Gastroesophageal sphincter (tissue), 4 donors: ENCODE measurements around the gene IL19. TPM values are rescaled to one million over a fixed set of nuclear protein-coding genes. Genes with fewer than 3 reads are reported as not detected.
"Not testable (repeated sequence)": the region's sequence is repeated elsewhere in the genome, so short reads cannot be mapped to it uniquely, and the experiment has no call there.

Experiments
- ATAC-seq: fragments of 150-250 bp; one replicate; pipeline ENCODE4 v1.9.1; 2016; ENCODE audit warnings: mild to moderate bottlenecking, moderate library complexity
- H3K27ac ChIP-seq, 4 donors: fragments of 200-600 bp; sonication (generic) in 3 of 4; 1 replicate in 3 of 4; 2 replicates in 1 of 4; pipeline ENCODE4 v1.5.1; 2016 to 2019
- H3K27me3 ChIP-seq: fragments of 200-600 bp; sonication (generic); one replicate; pipeline ENCODE4 v1.5.1; 2019
- H3K36me3 ChIP-seq, 2 donors: fragments of 200-600 bp; sonication (generic); one replicate each; pipeline ENCODE4 v1.5.1; 2019; ENCODE audit warnings: control low read depth in 1 of 2
- H3K4me1 ChIP-seq, 3 donors: fragments of 200-600 bp; sonication (generic); 1 replicate in 2 of 3; 2 replicates in 1 of 3; pipeline ENCODE4 v1.5.1; 2016 to 2019; ENCODE audit warnings: control low read depth in 2 of 3
- H3K4me3 ChIP-seq, 2 donors: fragments of 200-600 bp; sonication (generic); one replicate each; pipeline ENCODE4 v1.5.1; 2019; ENCODE audit warnings: mild to moderate bottlenecking in 1 of 2, moderate library complexity in 1 of 2
- H3K9me3 ChIP-seq, 3 donors: fragments of 200-600 bp; sonication (generic); one replicate each; pipeline ENCODE4 v1.5.1; 2017 to 2019; ENCODE audit warnings: control low read depth in 2 of 3
- CTCF ChIP-seq, 4 experiments: fragments of 200-600 bp in 2 of 4; fragments of 450-650 bp in 2 of 4; sonication (generic) in 1 of 4; IDR thresholded peaks; one replicate each; pipeline ENCODE4 v1.5.1; 2017 to 2019; ENCODE audit warnings: antibody characterized with exemption in 4 of 4, mild to moderate bottlenecking in 2 of 4, moderate library complexity in 2 of 4
- EP300 ChIP-seq: sonication (generic); formaldehyde crosslinking; IDR thresholded peaks from one replicate; pipeline ENCODE4 v1.6.1; 2017; ENCODE audit warnings: antibody characterized with exemption, mild to moderate bottlenecking
- POLR2A ChIP-seq, 2 donors: fragments of 450-650 bp; IDR thresholded peaks; one replicate each; pipeline ENCODE4 v1.6.1; 2017; ENCODE audit warnings: antibody characterized with exemption in 2 of 2, mild to moderate bottlenecking in 2 of 2, moderate library complexity in 1 of 2
- POLR2AphosphoS5 ChIP-seq: sonication (generic); formaldehyde crosslinking; IDR thresholded peaks from one replicate; pipeline ENCODE4 v1.6.1; 2017; ENCODE audit warnings: antibody characterized with exemption
- WGBS, 2 donors: methylation state at CpG; one replicate each; pipeline ENCODE4 v1.1.5; 2018; ENCODE audit warnings: low coverage in 1 of 2; 5-methylcytosine and 5-hydroxymethylcytosine counted together
- total RNA-seq, 4 donors: library from RNA; depleted of rRNA; stranded (reverse); fragments of >200 nt; gene quantifications; one replicate each; pipeline ENCODE4 v1.1.0, GENCODE V29; 2016

Gene IL19
- total RNA-seq, 4 donors from 2014 or later = 0.27 TPM; not detected in 3

- no peak for TF ChIP-seq POLR2A (IDR thresholded peaks at IDR 0.05)
- TF ChIP-seq EP300 = no peak
- no peak for TF ChIP-seq CTCF (IDR thresholded peaks at IDR 0.05)
- no peak for TF ChIP-seq POLR2AphosphoS5
These were observed 80.9 kb downstream of the IL19 start for GRCh38 chr1:206851341-206852010.

GRCh38 chr1:206852662-206853061 is 82.1 kb downstream of the IL19 start:
- not testable (repeated sequence) for H3K4me1 ChIP-seq, H3K36me3 ChIP-seq, H3K27me3 ChIP-seq, ATAC-seq, H3K9me3 ChIP-seq, H3K4me3 ChIP-seq, H3K27ac ChIP-seq
- WGBS, 2 donors = 96 to 100% methylated on average over 2 of the region's 2 CpGs

More at GRCh38 chr1:206851341-206852010, 80.9 kb downstream of the IL19 start:
- Histone ChIP-seq H3K36me3 (no peaks in the 10 kb centered on the region), H3K9me3 (peaks cover 0 to 6% (median 0%) of the 10 kb centered on the region in 3 donors), H3K4me3 (no peak overlapping the region), H3K4me1 (no peaks in the 10 kb centered on the region), H3K27me3 (peaks cover 14% of the 10 kb centered on the region), H3K27ac (no peak overlapping the region)
- WGBS, 2 donors = 68 to 78% methylated on average over 4 to 5 of the region's 5 CpGs
- no peak for ATAC-seq

- not testable (repeated sequence) for ATAC-seq, H3K27me3 ChIP-seq
These were observed 83.1 kb downstream of the IL19 start for GRCh38 chr1:206853696-206854095.

GRCh38 chr1:206854401-206855129 is 84.0 kb downstream of the IL19 start:
- 81 to 86% methylated on average over 2 of the region's 3 CpGs for WGBS, 2 donors
- H3K9me3 ChIP-seq = peaks cover 0 to 6% (median 0%) of the 10 kb centered on the region in 3 donors
- TF ChIP-seq POLR2AphosphoS5 = no peak
- no peak for TF ChIP-seq POLR2A (IDR thresholded peaks at IDR 0.05)
- no peak for TF ChIP-seq CTCF (IDR thresholded peaks at IDR 0.05)
- TF ChIP-seq EP300 = no peak
- ATAC-seq = no peak
- peaks cover 12% of the 10 kb centered on the region for H3K27me3 ChIP-seq
- H3K4me1 ChIP-seq = no peaks in the 10 kb centered on the region
- no peaks in the 10 kb centered on the region for H3K36me3 ChIP-seq
- H3K4me3 ChIP-seq = no peak overlapping the region
- no peak overlapping the region for H3K27ac ChIP-seq

More at GRCh38 chr1:206853696-206854095, 83.1 kb downstream of the IL19 start:
- not testable (repeated sequence) for H3K4me3 ChIP-seq, H3K27ac ChIP-seq, H3K36me3 ChIP-seq, H3K4me1 ChIP-seq, H3K9me3 ChIP-seq

GRCh38 chr1:206855859-206856258 is 85.3 kb downstream of the IL19 start:
- Histone ChIP-seq H3K4me1 (no peaks in the 10 kb centered on the region), H3K36me3 (no peaks in the 10 kb centered on the region), H3K4me3 (no peak overlapping the region), H3K27ac (no peak overlapping the region), H3K9me3 (peaks cover 0 to 6% (median 0%) of the 10 kb centered on the region in 3 donors), H3K27me3 (peaks cover 19% of the 10 kb centered on the region)
- TF ChIP-seq EP300 = no peak
- no peak for TF ChIP-seq CTCF (IDR thresholded peaks at IDR 0.05)
- no peak for ATAC-seq
- 88 to 100% methylated on average over 2 of the region's 2 CpGs for WGBS, 2 donors
